ENCODE measurements around the gene TP53BP1. TPM values are rescaled to one million over a fixed set of nuclear protein-coding genes. Genes with fewer than 3 reads are reported as not detected.
A peak's percentile ranks its signal among the peaks of the same experiment; 100 is the strongest.

Gene TP53BP1
- total and polyA plus RNA-seq, 2 of the 13 experiments (the other 11 are each of a cell fraction or from before 2014, with no cell fraction given), result 17.1 to 17.4 TPM

- H3K9me3 ChIP-seq (ENCODE audit: low read length), result no peaks in the 10 kb centered on the region
- no peaks in the 10 kb centered on the region for H4K20me1 ChIP-seq (ENCODE audit: insufficient read depth, low read length)
- H3K27me3 ChIP-seq (ENCODE audit: control insufficient read depth in 1 of 2, insufficient read depth in 2 of 2, low read length in 2 of 2), result peaks cover 9 to 42% of the 10 kb centered on the region in 2 experiments
- 21% methylated on average over 4 of the region's 4 CpGs for WGBS (ENCODE audit: low lambda C conversion rate)
- BruUV-seq (replicated peaks), result no TSS peak
- no peak overlapping the region for H3K9ac ChIP-seq (ENCODE audit: insufficient read depth, low read depth, low read length)
- CTCF ChIA-PET (ENCODE audit: low intra/inter-chr PET ratio, low total read pairs), result interaction anchor here (1.3 to 1.4 kb wide), 2 partner anchors 31 to 74 kb away, joined by 3 to 6 read pairs; no protein-coding TSS in a partner anchor
- H3K4me1 ChIP-seq (ENCODE audit: insufficient read depth, low read length), result peaks cover 39% of the 10 kb centered on the region
- in situ Hi-C loops (cut with HindIII; ENCODE audit: extremely low pct_ligation_motif_present, low pct_unique_long_range_greater_than_20kb) (loop anchor here (10.0 kb wide), 1 partner anchor 260 kb away; the partner anchor contains the start of gene ELL3), intact Hi-C loops (cut with micrococcal nuclease; ENCODE audit: unreplicated experiment) (loop anchor here (1.0 to 2.0 kb wide), 2 partner anchors 31 to 74 kb away; no protein-coding TSS in a partner anchor)
- no peaks in the 10 kb centered on the region for H3K79me2 ChIP-seq (ENCODE audit: insufficient read depth, low read length)
- no peak for ATAC-seq
- no peak overlapping the region for H3K4me3 ChIP-seq (replicated peaks in 1 of 3; ENCODE audit: insufficient read depth in 1 of 3, low read depth in 2 of 3, low read length in 3 of 3)
- no peak overlapping the region for H3K27ac ChIP-seq (ENCODE audit: extremely low read length, insufficient read depth, low read length)
- FAIRE-seq, result peak; percentile 32
- DNase-seq (ENCODE audit: low spot score), result peak; percentile 31
- H3K4me2 ChIP-seq (ENCODE audit: low read depth, low read length), result no peak overlapping the region
- H2AFZ ChIP-seq (ENCODE audit: low read length), result no peak overlapping the region
- no peaks in the 10 kb centered on the region for H3K36me3 ChIP-seq (replicated peaks in 1 of 2; ENCODE audit: control insufficient read depth in 1 of 2, insufficient read depth in 2 of 2, low read length in 2 of 2)
- POLR2A ChIA-PET, result interaction anchor here (0.6 kb wide), 1 partner anchor 22 kb away, joined by 3 read pairs; the partner anchor contains the start of gene TP53BP1
- TF ChIP-seq NR2C2 (CRISPR knock-in tag; IDR thresholded peaks at IDR 0.05; ENCODE audit: borderline replicate concordance), result no peak
- no peak for TF ChIP-seq NPAS2 (CRISPR knock-in tag; IDR thresholded peaks at IDR 0.05; ENCODE audit: borderline replicate concordance)
- TF ChIP-seq RFXAP (CRISPR knock-in tag; IDR thresholded peaks at IDR 0.05; ENCODE audit: borderline replicate concordance), result no peak
- no peak for TF ChIP-seq U2AF1 (optimal IDR thresholded peaks at IDR 0.05; ENCODE audit: low read depth, low read length)
- no peak for TF ChIP-seq ZNF224 (CRISPR knock-in tag; IDR thresholded peaks at IDR 0.05)
- TF ChIP-seq, protein P1, sequence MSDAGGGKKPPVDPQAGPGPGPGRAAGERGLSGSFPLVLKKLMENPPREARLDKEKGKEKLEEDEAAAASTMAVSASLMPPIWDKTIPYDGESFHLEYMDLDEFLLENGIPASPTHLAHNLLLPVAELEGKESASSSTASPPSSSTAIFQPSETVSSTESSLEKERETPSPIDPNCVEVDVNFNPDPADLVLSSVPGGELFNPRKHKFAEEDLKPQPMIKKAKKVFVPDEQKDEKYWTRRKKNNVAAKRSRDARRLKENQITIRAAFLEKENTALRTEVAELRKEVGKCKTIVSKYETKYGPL (CRISPR knock-in tag; IDR thresholded peaks at IDR 0.05), result no peak
- peak; percentile 66 for TF ChIP-seq STAG1 (CRISPR knock-in tag; IDR thresholded peaks at IDR 0.05)
- no peak for TF ChIP-seq TEAD3 (CRISPR knock-in tag; optimal IDR thresholded peaks at IDR 0.05; ENCODE audit: borderline replicate concordance)
- TF ChIP-seq HDAC6 (IDR thresholded peaks at IDR 0.05; ENCODE audit: low read depth, low read length), result no peak
- no peak for TF ChIP-seq ZEB1 (IDR thresholded peaks at IDR 0.05; ENCODE audit: insufficient replicate concordance, low read depth)
- TF ChIP-seq ZFX (CRISPR knock-in tag; IDR thresholded peaks at IDR 0.05; ENCODE audit: low read depth), result no peak
- TF ChIP-seq PPARG (CRISPR knock-in tag; conservative IDR thresholded peaks at IDR 0.05), result no peak
- TF ChIP-seq JUNB (CRISPR knock-in tag; IDR thresholded peaks at IDR 0.05; ENCODE audit: borderline replicate concordance), result no peak
- no peak for TF ChIP-seq JUND (CRISPR knock-in tag; IDR thresholded peaks at IDR 0.05)
- no peak for TF ChIP-seq PITX1 (CRISPR knock-in tag; IDR thresholded peaks at IDR 0.05)
- no peak for TF ChIP-seq SNRNP70 (IDR thresholded peaks at IDR 0.05; ENCODE audit: low read depth, low read length)
- peak; percentile 70 for TF ChIP-seq CTCF (CRISPR knock-in tag; IDR thresholded peaks at IDR 0.05)
- TF ChIP-seq HNRNPUL1 (IDR thresholded peaks at IDR 0.05; ENCODE audit: low read depth, low read length), result no peak
- TF ChIP-seq RAD21 (CRISPR knock-in tag; IDR thresholded peaks at IDR 0.05), result peak; percentile 45; the same call in 1 of the 2 replicates
- no peak for TF ChIP-seq ZNF564 (CRISPR knock-in tag; IDR thresholded peaks at IDR 0.05)
- TF ChIP-seq PTBP1 (IDR thresholded peaks at IDR 0.05; ENCODE audit: low read depth, low read length, poor library complexity, severe bottlenecking), result no peak
- TF ChIP-seq SPEN (CRISPR knock-in tag; IDR thresholded peaks at IDR 0.05; ENCODE audit: low read depth), result no peak
- TF ChIP-seq ZNF552 (CRISPR knock-in tag; IDR thresholded peaks at IDR 0.05; ENCODE audit: borderline replicate concordance), result no peak
- TF ChIP-seq KDM5A (IDR thresholded peaks at IDR 0.05; ENCODE audit: borderline replicate concordance, low read length), result no peak
These were observed 21.5 kb upstream of the TP53BP1 start for GRCh38 chr15:43514241-43515057.

All from HepG2 (cell line).